Stimulated activated CD4-positive, alpha-beta T cell treated with anti-CD3 and anti-CD28 coated beads, Interleukin-4, amount 100 ng/mL, for 4 hours (primary cell): ENCODE measurements around the gene NR1D2.
A peak's percentile ranks its signal among the peaks of the same experiment; 100 is the strongest.
"Not testable (repeated sequence)": the region's sequence is repeated elsewhere in the genome, so short reads cannot be mapped to it uniquely, and the experiment has no call there.

Experiments used
- DNase-seq, 2 experiments: peaks; one replicate each; pipeline ENCODE4 v3.0.0-alpha.2; 2020

Gene NR1D2

DNA sequence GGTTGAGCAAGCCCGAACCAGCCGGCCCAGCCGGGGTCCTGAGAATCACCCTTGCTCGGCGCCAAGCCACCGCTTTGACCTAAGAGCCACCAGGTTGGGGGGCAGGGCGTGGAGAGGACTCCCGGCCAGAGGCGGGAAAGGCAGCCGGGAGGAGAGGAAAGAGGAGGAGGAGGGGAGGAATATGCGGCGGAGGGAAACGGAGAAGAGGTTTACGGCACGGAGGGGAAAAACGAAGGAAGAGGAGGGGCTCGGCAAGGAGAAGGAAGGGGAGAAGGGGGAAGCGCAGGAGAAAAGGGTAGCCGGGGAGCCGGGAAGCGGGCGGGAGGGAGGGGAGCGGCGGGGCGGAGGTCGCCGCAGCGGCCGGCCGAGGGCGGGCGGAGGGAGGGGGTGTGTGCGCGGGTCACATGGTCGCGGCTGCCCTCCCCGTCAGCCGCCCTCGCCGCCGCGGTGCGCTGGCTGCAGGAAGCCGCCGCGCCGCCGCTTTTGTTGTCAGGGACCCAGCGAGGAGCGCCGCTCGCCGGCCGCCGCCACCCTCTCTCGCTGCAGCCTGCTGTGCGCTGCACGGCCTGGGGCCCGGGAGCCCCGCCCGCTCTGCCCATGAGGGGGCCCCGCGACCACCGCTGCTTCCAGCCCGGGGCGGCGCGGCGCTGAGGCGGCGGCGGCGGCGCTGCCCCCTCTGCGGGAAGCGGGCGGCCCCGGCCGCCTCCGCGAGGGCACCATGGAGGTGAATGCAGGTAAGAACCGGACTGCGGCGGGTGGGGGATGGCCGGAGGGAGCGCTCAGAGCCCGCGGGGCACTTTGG is at the start of gene NR1D2:
NR1D2 (plus strand) TSS at position 426 of the 802 bp plus-strand sequence; CDS start at position 719, 293 bp downstream.
- peak; percentile 72 to 73 for DNase-seq

DNA sequence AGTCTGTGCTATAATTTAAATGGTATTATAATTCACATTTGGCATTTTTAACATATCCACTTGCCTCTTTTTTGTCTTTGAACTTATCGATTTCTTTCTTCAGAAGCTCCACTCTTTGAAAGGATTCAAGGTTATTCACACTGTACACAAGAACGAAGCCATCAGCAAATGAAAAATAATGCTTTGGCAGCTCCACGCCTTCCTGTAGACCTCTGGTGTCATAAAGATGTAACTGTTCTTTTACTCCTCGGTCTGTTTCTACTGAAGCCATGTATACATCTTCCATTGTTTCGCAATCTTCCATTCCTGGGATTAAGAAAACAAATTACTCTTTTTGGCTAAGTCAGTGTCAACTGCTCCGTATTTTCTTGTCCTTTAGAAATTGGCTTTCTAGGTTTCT is 44.3 kb upstream of the NR1D2 start:
- DNase-seq = no peak

DNA sequence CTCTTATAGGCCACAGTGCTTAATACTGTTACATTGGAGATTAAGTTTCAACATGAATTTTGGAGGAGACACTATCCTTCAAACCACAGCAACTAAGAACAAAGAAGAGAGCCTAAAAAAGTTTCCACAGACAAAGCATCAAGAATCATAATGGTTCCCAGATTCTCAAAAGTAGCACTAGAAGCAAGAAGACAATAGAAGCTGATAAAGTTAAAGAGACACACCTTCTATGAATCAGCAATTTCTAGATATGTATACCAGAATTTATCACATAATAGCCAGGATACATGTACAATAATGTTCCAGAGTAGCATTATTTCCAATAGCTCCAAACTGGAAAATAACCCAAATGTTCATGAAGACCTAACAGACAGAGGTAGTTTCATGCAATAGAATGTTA is 40.5 kb upstream of the NR1D2 start:
- no peak for DNase-seq

DNA sequence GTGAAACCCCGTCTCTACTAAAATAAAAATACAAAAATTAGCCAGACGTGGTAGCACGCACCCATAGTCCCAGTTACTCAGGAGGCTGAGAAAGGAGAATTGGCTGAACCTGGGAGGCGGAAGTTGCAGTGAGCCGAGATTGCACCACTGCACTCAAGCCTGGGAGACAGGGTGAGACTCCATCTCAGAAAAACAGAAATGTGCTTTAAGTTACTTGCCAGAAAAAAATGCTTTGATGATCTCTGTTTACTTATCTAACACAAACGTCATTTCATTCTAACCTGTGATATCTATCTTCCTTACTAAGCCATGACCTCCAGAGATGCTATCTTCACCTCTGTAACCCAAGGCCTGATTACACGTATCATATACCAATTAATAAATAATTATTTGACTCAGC is 35.7 kb upstream of the NR1D2 start:
- no peak for DNase-seq

DNA sequence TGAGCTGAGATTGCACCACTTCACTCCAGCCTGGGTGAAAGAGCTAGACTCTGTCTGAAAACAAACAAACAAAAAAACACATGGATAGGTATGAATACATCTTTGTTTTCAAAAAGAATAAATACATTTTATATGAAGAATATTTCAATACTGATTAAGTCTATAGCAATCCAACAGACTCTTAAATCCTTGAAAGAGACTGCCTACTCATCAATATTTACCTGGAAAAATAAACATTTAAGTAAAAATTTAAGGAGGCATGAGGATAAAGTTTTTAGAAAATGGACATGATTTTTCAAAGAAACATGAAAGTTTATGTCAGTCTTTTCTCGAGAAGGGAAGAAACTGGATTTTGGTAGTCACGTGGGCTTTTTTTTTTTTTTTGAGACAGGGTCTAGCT is 33.7 kb upstream of the NR1D2 start:
- no peak for DNase-seq

DNA sequence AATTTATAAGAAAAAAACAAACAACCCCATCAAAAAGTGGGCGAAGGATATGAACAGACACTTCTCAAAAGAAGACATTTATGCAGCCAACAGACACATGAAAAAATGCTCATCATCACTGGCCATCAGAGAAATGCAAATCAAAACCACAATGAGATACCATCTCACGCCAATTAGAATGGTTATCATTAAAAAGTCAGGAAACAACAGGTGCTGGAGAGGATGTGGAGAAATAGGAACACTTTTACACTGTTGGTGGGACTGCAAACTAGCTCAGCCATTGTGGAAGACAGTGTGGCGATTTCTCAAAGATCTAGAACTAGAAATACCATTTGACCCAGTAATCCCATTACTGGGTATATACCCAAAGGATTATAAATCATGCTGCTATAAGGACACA is 32.8 kb upstream of the NR1D2 start:
- not testable (repeated sequence) for DNase-seq

DNA sequence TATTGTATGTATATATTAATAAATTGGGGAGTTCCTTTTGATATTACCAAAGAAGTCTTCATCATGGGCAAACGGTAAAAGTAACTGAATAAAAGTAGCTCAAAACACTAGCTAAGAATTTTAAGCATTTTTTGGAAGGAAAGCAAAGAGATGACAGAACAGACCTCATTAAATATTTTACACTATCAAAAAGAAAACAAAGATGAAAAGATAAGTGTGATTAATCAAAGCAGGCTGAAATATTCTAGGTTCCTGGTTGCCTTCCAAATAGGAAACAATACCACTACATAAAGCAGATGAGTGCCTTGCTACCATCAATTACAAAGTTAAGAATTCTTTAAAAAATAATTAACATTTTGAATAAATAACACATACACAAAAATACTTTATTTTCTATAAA is 31.9 kb upstream of the NR1D2 start:
- no peak for DNase-seq

DNA sequence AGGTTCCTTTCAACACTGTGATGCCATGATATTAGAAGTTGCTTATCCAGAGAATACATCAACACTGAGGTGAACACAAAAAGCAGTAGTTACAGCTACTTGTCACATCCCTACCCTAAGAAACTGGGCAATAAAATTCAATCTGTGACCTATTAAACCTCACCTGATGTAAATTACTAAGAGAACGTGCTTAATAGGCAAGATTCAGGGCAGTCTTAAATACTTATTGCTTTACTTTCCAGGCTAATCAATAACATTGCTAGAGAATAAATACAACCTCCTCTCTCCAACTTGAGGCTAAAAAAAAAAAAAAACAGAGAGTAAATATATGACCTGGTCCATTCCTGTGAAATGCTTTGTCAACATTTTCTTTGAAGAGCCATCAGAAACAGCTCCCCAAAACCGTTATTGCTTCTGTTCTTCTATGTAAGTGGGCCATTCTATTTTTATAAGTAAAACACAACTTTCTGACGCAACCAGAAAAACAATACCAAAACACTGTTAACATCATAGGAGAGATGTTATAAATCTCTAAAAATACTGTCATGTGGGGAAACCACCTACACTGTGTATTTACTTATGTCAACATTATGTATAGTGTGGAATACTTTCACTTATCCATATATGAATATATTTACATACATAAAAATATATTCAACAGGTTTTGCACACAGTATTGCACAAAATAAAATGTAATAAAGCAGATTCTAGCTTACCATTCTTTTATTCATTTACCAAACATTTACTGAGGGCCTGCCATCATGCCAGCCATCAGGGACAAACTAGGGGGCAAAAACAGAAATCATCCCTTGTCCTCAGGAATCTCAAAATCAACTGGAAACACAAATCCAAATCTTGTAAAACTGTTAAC is 31.0 kb upstream of the NR1D2 start:
- DNase-seq = no peak

DNA sequence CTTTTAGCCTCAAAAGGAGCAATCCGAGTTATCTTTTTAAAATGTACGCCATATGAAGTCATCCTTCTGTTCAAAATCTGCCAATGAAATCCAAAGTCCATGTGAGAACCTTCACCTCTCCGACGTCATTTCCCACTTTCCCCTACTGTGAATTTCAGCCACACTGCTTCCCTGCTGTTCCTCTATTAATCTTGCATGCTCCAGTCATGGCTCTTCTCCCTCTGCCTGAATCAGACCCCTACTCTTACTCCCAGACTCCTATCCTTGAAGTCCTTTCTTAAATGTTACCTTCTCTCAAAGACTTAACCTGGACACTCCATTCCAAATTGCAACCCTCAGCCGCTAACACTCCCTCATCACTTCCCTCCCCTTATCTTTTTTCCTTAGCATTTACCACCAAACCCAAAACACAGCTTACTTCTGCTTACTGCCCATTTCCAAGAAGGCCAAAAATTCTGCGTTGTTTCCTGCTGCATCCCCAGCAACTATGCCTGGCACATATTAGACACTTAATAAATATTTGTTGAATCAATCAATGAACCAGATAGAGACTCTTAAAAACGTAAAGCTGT is 29.5 kb upstream of the NR1D2 start:
- no peak for DNase-seq

DNA sequence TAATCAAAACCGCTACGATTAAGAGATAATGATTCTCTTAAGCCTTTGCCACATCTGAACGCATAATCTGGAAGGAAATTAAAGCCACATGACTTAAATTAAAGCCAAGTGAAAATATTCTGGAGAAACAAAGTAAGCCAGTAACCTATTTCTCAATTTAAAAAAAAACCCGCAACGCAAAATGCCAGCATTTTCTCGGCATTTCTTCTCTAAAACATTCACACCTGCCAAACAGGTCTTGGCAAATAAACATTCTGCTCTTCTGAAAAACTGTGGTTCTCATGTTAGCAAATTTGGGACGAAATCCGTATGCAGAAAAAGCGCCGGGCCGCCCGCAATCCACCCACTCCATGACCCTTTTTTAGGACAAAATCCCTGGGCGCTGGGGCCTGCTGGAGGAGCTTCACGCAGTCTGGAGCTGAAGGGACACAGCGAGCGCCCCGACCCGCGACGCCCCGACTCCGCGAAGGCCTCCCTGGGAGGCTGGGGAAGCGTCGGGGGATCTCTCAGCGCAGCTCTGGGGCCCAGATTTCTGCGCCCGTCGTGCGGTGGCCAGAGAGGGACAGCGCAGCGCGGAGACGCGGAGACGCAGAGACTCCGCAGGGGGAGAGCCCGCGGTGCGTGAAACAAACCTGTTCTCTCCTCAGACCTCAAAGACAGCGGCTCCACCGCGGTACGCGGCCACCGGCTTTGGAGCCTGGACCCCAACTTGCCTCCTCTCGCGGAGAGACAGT is 28.8 kb upstream of the NR1D2 start:
- no peak for DNase-seq

DNA sequence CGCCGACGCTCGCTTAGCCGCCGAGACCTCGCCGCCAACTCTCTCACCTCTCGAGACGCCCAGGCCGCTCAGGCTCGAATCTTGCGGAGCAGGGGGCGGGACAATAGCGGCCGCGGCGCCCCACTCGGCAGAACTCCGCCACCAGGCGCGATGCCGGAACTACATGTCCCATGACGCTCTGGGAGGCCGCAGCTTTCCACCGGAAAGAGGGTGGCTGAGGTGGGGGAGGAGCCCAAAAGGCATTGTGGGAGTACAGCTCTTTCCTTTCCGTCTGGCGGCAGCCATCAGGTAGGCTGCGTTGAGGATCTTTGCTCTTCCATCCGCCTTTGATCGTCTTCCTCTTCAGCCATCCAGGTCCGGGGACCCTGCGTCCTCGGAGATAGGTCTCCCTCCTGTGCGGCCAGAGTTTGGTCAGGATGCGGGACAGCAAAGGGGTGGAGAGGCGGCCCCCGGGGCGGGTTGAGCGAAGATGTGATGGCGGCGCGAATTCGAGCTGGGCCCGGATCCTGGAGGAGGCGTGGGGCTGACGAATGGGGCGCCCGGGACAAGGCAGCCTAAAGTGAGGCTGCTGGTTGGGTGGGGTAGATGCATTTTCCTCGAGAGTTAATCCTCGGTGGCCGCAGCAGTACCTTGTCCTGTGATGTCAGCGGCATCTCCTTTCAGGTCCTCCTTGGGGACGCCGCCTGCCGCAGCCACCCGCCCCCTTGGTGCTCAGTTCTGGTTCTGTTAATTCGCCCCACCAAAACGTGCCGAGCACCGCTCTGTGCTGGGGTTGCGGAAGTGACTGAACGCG is 28.0 kb upstream of the NR1D2 start, which contains the start of the genes NKIRAS1 and RPL15:
NKIRAS1 (minus strand) TSS at position 105 of the 793 bp plus-strand sequence. CDS start 6,086 bp downstream, outside the sequence.
RPL15 (plus strand) TSS at position 247 of the 793 bp plus-strand sequence. CDS start 728 bp downstream, outside the sequence.
- peak; percentile 93 to 98 for DNase-seq

DNA sequence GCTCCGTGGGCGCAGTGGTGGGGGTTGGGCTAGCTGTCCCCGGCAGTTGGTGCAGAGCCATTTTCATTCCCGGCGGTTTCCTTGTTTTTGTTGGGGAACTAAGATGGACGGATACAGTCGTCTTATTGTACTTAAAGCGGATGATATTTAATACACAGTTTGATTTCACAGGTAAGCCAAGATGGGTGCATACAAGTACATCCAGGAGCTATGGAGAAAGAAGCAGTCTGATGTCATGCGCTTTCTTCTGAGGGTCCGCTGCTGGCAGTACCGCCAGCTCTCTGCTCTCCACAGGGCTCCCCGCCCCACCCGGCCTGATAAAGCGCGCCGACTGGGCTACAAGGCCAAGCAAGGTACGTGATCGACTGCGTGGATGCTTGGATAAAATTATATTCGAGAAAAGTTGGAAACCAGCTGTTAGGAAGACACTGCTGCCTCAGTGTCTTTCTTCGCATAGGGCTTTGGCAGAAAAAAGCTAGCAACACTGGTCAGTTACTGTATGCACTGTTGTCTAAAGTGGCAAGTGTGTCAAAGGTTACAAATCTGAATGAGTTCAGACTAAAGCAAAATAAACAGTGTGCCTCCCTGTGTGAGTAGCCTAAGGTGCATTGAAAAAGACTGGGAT is 27.3 kb upstream of the NR1D2 start:
- peak in 1 of 2 experiments; percentile 78 for DNase-seq

DNA sequence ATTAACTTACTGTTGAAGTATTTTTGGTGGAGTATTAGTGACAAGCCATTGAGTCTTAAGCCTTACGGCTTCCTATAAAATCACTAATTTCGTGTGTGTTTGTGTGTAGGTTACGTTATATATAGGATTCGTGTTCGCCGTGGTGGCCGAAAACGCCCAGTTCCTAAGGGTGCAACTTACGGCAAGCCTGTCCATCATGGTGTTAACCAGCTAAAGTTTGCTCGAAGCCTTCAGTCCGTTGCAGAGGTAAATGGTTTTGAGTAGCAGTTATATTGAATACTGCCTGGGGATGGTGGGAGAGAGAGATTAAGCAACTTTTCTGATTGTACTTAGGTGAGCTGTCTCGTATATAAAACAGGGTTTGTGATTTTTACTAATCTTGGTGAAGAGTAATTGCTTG is 26.8 kb upstream of the NR1D2 start:
- DNase-seq = not testable (repeated sequence)

DNA sequence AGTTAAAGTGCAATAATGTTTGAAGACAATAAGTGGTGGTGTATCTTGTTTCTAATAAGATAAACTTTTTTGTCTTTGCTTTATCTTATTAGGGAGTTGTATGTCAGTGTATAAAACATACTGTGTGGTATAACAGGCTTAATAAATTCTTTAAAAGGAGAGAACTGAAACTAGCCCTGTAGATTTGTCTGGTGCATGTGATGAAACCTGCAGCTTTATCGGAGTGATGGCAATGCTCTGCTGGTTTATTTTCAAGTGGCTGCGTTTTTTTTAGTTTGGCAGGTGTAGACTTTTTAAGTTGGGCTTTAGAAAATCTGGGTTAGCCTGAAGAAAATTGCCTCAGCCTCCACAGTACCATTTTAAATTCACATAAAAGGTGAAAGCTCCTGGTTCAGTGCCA is 25.5 kb upstream of the NR1D2 start:
- DNase-seq = no peak

DNA sequence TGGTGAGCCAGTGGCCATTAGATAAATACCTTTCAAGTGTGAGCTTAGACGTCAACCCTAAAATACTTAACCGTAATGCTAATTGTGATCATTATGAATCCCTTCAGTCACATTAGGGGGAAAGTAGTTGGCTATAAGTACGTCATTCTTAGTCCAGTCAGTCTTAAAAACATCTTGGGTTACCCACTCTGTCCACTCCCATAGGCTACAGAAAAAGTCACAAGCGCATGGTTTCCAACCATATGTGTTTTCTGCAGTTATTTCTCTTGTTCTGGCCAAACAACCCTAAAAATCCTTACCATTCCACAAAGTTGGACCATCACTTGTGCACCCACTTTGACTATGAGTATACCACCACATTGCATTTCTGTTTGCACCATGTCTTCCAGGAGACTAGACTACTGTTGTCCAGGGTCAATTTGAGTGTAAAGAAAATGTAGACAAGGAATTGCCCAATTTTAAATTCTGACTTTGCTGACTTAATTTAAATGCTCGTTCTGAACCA is 24.9 kb upstream of the NR1D2 start:
- no peak for DNase-seq

DNA sequence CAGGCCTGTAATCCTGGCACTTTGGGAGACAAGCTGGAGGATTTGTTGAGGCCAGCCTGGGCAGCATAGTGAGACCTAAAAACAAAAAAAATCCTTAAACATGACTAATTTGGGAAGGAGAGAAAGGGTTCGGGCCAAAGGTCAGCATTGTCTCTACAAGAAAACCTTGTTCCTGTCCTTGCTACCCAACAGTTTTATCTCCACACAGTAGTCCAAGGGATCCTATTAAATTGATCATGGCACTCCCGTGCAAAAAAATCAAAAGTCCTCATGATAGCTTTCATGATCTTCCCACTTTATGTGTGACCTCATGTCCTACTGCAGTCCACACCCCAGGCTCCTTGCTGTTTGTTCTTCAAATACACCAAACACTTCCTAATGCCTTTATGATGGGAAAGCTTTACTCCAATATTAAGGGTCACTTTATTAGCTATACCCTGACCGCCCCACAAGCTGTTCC is 24.0 kb upstream of the NR1D2 start:
- no peak for DNase-seq

DNA sequence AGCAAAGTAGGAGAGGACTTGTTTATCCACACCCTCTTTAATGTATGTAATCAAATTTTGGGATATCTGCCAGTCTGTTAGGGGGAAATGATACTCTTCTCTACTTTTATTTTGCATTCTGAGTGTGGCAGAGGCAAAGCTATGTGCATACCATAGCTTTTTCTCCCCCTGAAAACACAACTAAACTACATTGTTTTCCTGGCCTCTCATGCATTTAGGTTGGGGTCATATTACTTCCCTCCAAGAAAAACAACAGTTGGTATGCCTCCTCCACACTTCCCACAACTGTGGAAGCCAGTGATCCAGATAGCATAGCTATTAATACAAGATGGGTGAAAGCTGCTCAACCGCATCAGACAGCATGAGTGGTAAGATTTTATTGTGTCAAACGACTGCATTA is 21.3 kb upstream of the NR1D2 start:
- DNase-seq = no peak

DNA sequence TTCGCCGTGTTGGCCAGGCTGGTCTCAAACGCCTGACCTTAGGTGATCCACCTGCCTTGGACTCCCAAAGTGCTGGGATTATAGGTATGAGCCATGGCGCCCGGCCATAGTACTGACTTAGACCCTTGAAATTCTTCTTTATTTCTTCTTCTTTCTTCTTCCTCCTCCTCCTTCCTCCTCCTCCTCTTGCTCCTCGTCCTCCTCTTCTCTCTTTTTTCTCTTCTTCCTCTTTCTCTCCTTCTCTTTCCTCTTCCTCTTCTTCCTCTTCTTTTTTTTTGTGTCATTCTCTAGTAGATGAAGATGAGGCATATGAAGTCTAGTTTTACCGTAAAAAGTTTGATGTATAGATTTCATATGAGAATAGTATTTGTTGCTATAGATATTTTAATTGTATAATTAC is 18.8 kb upstream of the NR1D2 start:
- no peak for DNase-seq

DNA sequence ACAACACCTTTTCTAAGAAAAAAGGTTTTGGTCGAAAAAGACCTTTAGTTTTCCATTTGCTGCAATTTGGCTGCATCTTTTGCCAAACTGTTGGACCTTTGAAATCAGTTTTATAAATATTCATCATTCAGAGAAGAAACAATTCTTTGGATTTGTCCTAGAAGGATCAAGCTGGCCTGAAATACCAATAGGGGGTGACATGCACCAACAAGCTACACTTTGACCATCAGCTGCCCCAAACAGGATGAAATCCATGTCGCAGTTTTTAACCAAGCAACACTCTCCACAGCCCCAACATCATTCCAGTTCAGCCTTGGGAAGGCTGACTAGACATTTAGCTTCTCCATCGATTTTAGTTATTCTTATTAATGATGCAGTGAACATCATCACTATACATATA is 18.4 kb upstream of the NR1D2 start:
- DNase-seq = no peak

DNA sequence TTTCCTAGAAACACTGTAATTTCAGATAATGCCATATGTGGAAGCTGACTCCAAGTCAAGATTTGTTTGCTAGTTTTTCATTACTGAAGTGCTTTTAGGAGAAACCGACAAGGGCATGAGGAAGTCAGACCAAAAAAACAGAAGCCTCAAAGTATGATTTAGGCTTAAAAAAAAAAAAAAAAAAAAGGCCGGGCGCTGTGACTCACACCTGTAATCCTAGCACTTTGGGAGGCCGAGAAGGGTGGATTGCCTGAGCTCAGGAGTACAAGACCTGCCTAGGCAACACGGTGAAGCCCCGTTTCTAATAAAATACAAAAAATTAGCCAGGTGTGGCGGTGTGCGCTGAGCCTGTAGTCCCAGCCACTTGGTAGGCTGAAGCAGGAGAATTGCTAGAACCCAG is 16.6 kb upstream of the NR1D2 start:
- DNase-seq = no peak

DNA sequence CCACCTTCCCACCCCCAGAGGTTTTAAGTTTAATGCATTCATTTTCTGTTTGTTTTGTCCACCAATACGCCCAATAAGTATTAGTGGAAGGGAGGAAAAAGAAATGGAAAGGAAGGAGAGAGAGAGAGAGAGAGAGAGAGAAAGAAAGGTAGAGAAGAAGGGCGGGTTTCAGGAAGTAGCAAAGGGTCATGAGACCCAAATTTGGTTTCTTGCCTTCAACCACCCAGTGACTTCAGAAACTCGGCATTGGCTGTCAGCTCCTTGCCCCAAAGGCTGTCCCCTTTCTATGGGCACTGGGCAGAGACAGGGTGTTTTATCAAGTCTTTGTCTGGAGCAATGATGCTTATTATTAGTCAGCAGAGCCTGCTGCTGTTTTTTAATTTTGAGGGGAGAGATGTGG is 13.5 kb upstream of the NR1D2 start:
- DNase-seq = no peak
